Measurements from ENCODE around the gene SLC2A6. TPM values are rescaled to one million over a fixed set of nuclear protein-coding genes. Genes with fewer than 3 reads are reported as not detected.
"Not testable (repeated sequence)": the region's sequence is repeated elsewhere in the genome, so short reads cannot be mapped to it uniquely, and the experiment has no call there.

The SLC2A6 gene
- total RNA-seq, 1 donor from 2014 or later = 1.8 TPM

DNA sequence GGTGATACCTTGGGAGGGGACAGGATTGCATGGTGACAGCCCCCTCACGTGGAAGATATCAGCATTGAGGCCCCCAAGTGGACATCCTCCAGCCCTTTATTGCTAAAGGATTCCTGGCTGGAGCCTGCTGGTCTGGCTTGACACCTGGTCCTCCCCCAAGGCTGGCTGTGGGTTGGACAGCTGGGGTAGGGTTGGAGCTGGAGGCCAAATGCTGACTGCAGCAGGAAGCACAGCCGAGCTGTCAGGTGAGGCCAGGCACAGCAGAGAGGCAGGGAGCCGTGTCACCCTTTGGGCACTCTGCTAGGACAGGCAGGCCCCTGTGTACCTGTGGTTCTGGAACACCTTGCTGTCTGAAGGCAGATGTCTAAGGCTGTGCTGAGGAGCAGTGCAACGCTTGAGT lies 16.9 kb downstream of the SLC2A6 start:
- DNase-seq = no peak

DNA sequence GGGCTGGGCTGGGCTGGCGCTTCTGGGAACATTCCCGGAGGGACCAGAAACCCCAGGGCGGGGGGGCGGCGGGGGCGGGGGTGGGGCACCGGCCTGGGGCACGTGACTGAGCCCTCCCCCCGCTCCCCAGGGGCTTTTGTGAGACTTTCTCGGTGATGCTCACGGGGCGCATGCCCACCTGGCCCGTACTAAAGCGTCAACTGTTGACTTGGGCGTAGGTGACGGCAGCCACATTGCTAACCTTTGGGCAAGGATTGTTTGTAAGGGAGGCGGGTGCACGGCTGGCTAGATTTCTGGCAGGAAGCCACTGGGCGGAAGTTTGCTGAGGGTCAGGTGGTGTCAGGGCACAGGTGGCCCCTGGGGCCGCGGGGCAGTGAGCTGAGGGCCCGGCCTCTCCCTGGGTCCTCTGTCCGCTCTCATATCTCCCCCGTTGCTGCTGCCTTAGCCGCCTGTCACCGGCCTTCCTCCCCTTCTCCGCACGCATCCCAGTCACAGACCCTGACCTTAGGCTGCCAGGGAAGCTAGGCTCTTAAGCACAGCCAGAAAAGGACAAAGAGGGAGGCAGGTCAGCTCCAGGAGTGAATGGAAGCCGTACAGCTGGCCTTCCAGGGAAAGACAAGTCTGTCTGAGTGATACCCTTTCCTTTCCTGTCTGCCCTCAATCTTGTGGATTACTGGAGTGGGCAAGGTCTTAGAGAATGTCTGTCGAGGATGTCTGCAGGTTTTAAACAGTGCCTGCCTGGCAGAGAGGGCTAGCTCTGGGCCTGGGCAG lies 18.3 kb downstream of the SLC2A6 start:
- no peak for DNase-seq

DNA sequence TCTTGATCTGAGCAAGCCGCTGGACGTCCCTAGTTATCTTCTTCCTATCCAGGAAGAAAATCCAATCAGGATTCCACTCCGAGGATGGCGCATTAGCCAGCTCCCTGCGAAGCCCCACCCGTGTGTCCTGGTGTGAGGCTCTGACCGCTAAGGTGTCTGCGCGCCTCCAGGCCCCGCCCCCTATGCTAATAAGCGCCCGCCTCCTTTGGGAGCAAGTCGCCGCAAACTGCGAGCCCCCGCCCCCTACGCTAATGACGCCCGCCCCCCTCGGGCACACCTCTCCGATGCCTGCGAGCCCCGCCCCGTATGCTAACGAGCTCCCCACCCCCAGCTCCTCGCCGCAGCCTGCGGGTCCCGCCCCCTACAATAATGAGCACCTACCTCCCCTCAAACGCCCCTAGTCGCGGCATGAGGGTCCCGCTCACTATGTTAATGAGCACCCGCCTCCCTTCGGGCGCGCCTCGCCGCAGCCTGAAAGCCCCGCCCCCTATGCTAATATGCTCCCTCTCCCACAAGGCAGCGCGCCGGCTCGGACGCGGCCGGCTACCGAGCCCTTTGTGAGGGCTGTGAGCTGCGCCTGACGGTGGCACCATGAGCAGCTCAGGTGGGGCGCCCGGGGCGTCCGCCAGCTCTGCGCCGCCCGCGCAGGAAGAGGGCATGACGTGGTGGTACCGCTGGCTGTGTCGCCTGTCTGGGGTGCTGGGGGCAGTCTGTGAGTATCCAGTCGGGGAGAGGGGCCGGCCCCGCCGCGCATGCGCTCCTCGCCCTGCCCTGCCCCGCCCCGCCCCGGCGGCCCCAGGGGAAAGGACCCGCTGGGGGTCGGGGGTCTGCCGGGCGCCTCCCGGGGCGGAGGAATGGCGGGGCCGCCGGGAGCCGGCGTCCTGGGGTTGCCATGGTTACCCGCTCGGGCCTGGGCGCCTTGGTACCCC lies 19.2 kb downstream of the SLC2A6 start, which contains the start of gene CACFD1:
CACFD1 (plus strand) TSS at position 503 of the 929 bp plus-strand sequence; CDS start at position 592, 89 bp downstream.
- peak; percentile 90 for DNase-seq

DNA sequence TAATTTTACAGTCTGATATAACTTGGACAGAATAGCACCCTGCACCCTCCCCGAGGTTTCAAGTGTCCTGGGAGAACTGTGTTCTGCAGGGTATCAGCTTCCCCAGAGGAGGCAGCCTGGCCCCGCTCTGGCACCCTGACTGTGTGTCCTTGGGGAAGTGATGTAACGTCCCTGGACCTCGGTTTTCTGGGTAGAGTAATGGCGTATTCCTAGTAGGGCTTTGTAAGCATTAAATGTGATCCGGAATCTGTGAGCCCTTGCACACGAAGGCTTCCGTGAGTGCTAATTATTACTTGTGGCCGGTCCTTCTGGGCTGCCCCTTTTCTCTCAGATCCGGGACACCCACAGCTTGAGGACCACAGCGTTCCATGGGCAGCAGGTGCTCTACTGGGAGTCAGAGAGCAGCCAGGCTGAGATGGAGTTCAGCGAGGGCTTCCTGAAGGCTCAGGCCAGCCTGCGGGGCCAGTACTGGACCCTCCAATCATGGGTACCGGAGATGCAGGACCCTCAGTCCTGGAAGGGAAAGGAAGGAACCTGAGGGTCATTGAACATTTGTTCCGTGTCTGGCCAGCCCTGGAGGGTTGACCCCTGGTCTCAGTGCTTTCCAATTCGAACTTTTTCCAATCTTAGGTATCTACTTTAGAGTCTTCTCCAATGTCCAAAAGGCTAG lies 20.1 kb downstream of the SLC2A6 start:
- no peak for DNase-seq

DNA sequence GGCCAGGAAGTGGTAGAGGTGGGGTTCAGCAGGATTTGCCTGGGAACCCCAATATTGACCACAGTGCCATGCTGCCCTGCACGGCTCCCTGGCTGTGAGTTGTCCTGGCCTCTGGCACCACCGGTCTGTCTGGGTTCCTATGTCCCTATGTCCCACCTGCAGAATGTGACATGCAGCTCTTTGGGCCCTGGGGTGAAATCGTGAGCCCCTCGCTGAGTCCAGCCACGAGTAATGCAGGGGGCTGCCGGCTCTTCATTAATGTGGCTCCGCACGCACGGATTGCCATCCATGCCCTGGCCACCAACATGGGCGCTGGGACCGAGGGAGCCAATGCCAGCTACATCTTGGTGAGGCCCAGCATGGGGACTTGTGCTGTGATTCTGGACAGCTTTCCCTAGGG lies 21.2 kb downstream of the SLC2A6 start:
- no peak for DNase-seq

DNA sequence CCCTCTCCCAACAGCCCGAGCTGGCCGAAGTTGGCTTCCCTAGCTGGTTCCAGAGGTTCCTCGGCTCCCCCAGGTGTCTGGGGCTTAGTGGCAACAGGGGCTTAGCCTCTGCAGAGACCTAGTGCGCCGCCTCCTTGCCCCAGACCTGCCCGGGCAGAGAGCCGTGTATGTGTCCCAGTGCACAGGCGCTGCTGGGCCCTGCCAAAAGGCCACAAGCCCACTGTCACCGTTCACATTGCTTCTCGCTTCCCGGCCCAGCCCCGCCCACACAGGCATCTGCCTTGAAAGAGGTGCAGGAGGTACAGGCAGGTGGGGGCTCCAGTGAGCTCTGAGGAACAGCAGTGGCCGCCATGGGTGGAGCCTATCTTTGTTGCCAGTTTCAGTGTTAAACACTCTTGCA lies 21.7 kb downstream of the SLC2A6 start:
- DNase-seq = no peak

DNA sequence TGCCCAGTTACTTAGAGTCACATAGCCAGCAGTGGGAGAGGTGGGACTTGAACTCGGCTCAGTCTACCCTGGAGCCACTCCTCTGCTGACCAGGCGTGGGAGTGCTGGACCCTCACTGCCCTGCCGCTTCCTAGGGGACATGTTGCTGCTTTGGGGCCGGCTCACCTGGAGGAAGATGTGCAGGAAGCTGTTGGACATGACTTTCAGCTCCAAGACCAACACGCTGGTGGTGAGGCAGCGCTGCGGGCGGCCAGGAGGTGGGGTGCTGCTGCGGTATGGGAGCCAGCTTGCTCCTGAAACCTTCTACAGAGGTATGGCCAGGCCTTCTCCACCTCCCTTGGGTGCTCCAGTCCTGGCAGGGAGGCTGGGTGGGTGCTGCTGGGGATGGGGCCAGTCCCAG lies 22.5 kb downstream of the SLC2A6 start:
- no peak for DNase-seq

DNA sequence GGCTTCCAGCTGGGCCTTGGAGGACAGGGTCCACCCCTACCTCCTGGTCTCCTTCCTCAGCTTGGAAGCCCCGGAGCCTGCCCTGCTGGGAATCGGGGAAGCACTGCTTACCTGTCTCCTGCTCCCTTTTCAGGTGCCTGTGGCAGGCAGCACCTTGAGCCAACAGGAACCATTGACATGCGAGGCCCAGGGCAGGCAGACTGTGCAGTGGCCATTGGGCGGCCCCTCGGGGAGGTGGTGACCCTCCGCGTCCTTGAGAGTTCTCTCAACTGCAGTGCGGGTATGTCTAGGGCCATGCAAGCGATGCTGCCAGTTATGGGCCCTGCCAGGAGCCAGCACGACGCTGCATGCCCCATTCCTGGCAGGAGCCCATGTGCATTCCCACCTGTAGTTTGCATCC lies 23.0 kb downstream of the SLC2A6 start:
- DNase-seq = no peak

DNA sequence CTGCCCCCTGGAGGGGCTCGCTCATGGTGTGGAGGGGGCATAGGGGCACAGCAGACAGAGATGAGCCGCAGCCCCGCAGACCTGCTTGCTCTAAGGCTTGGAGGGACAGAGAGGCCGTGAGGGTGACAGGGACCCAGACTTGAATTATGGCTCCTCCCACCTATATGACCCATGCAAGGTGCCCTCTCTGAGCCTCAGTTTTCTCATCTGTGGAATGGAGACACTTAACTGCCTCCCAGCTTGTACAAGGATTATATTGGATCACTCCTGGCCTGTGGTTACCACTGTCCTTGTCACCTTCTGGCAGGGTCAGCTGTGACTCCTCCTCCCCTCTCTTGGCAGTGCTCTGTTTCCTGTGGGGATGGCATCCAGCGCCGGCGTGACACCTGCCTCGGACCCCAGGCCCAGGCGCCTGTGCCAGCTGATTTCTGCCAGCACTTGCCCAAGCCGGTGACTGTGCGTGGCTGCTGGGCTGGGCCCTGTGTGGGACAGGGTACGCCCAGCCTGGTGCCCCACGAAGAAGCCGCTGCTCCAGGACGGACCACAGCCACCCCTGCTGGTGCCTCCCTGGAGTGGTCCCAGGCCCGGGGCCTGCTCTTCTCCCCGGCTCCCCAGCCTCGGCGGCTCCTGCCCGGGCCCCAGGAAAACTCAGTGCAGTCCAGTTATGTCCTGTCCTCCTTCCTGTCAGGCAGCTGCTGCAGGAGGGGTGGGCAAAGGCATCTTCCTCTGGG lies 23.8 kb downstream of the SLC2A6 start:
- DNase-seq = no peak

DNA sequence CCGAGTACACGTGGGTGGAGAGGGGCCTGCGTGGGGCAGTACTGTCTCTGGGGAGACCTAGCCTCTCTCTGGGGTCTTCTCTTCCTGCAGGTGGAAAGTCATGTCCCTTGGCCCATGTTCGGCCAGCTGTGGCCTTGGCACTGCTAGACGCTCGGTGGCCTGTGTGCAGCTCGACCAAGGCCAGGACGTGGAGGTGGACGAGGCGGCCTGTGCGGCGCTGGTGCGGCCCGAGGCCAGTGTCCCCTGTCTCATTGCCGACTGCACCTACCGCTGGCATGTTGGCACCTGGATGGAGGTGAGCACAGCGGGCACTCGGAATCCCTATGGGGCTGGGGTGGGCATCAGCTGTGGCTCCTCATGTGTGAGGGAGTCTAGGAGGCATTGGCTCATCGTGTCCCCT lies 24.6 kb downstream of the SLC2A6 start:
- DNase-seq = no peak

DNA sequence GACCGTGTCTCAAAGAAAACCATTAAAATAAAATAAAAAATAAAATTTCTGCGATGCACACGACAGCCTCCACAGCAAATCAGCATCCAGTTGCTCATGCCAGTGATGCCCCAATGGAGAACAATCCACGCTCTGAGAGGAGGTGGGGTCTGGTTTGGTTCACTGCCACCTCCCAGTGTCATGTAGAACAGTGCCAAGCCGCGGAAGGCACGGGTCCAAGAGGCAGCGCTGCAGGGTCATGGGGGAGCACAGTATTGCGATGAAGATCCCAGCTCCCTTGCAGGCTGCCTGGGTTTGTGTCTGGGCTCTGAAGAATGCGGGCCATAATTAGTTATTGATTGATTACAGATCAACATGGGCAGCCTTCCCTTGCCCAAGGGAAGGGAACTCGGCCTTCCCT lies 25.2 kb downstream of the SLC2A6 start:
- no peak for DNase-seq

DNA sequence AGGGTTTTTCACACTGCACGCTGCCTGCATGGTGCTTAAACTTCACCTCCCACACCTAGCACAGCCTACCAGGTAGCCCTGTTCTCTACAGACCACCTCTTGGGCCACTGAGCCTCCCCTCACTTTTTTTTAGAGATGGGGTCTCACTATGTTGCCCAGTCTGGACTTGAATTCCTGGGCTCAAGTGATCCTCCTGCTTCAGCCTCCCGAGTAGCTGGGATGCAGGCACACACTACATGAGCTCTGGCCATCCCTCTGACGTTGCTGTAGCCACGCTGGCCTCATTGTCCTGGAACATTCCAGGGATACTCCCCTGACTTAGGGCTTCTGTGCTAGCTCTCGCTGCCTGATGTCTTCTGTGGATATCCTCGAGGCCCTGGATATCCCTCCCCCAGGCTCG lies 26.3 kb downstream of the SLC2A6 start:
- DNase-seq = no peak

DNA sequence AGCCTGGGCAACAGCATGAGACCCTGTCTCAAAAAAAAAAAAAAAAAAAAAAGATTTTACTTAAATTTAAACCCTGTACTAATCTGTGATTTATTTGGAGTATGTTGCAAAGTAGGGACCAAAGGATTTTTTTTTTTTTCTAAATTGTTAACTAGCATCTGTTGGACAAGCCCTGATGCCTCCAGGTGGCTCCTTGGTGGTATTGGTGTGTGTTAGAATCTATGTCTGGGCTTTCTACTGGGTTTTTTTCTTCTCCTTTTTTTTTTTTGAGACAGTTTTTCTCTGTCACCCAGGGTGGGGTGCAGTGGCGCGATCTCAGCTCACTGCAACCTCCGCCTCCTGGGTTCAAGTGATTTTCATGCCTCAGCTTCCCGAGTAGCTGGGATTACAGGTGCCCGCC lies 27.0 kb downstream of the SLC2A6 start:
- DNase-seq = not testable (repeated sequence)

DNA sequence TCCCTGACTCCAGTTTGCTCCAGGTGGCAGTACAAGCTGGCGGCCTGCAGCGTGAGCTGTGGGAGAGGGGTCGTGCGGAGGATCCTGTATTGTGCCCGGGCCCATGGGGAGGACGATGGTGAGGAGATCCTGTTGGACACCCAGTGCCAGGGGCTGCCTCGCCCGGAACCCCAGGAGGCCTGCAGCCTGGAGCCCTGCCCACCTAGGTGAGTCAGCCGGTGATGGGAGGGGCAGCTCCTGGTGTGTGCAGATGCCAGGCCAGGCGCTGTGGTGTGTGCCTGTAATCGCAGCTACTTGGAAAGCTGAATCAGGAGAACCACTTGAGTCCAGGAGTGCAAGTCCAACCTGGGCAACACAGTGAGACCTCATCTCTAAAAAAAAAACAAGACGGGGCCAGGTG lies 29.1 kb downstream of the SLC2A6 start:
- no peak for DNase-seq

DNA sequence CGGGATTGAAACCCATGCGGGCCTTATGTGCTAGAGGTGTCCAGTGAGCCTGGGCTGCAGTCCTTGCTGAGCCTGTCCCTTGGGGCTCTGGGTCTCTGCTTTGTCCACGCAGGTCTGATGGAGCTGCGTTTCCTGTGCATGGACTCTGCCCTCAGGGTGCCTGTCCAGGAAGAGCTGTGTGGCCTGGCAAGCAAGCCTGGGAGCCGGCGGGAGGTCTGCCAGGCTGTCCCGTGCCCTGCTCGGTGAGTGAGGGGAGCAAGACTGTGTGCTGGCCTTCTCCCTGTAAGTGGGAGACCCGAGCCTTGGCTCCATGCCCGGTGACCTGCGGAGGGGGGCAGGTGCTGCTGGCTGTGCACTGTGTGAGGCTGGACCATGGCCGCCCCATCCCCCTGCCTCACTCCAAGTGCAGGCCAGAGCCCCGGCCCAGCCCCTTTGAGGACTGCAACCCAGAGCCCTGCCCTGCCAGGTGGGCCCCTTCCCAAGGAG lies 30.4 kb downstream of the SLC2A6 start:
- no peak for DNase-seq

DNA sequence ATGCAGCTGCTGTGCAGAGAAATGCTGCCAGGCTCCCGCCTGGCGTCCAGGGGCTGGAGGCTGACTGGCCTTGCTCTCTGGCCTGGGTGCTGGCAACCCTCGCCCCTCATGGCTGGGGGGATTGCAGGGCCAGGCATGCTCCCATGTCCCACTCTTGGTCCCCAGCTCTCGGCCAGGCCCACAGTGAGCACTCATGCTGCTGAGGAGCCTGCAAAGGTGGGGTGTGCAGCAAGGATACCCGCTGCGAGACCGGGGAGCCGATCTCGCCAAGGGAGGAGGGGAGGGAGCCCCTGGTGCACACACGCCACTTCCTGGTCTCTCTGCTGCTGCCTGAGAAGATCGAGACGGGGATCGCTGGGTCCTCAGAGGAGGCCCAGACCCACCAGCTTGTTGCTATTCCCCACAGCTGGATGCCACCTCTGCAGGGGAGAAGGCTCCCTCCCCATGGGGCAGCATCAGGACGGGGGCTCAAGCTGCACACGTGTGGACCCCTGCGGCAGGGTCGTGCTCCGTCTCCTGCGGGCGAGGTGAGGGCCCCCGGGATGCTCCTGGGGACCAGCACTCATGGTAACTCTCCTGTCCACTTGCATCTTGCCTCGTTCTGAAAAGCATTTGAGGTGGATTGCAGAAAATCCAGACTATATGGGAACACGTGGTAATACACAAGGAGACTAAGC lies 33.5 kb downstream of the SLC2A6 start:
- DNase-seq = no peak

DNA sequence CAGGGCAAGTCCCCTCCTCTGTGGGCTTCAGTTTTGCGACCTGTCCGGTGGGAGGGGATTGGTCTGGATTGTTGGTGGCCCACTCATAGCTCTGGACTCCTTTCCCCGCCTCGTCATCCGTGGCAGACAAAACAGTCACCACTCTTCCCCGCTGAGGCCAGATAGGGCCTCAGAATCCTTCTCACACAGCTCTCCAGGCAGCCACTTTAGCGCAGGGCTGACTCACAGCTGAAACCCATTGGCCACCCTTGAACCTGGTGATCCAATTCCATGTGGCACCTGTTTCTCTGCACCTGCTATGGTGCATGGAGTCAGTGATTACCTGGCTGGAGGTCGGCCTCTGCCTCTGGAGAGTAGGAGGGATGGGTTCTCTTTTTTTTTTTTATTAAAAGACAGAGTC lies 34.9 kb downstream of the SLC2A6 start:
- DNase-seq = no peak

DNA sequence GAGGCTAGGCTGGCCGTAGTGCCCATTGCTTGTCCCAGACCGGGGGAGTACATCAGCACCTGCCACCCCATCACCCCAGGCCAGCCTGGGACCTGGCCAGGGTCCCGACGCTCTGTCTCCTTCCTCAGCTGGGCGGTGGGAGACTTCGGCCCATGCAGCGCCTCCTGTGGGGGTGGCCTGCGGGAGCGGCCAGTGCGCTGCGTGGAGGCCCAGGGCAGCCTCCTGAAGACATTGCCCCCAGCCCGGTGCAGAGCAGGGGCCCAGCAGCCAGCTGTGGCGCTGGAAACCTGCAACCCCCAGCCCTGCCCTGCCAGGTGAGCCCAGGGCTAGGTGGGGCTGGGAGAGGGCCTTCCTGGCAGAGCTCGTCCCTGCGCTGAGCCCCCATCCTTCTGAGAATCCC lies 35.7 kb downstream of the SLC2A6 start:
- DNase-seq = no peak

DNA sequence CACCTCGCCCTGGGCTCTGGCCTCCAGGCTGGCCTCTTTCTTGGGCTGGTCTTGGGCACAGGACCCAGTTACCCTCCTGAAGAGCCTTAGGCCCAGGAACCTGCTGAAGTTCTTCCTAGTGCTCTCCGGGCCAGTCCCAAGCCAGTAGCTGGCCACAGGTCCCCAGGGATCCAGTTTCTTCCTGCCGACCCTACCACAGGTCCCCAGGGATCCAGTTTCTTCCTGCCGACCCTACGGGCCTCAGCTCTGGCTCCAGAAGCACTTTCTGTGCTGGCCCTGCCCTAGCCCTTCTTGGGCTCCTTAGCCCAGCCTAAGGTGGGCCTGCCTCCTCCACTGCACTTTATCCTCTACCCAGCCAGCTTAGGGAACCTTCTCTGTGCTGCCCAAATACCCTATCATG lies 37.3 kb downstream of the SLC2A6 start:
- no peak for DNase-seq

DNA sequence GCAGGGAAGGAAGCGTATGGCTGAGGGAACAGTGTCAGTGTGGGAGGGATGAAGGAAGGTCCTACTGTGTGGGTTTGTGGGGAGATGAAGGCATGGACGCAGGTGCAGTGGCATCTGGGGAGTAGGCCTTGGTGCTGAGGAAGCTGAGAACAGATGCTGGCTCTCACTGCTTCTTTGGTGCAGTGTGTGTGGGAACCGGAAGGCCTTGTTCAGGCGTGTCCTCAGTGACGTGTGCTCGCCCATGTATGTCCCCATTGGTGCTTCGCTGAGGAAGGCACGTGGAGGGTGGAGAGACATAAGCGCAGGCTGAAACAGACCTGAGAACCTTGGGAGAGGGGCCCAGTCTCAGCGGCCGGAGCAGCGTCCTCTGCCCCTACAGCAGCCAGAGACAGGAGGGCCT lies 38.0 kb downstream of the SLC2A6 start:
- DNase-seq = no peak

DNA sequence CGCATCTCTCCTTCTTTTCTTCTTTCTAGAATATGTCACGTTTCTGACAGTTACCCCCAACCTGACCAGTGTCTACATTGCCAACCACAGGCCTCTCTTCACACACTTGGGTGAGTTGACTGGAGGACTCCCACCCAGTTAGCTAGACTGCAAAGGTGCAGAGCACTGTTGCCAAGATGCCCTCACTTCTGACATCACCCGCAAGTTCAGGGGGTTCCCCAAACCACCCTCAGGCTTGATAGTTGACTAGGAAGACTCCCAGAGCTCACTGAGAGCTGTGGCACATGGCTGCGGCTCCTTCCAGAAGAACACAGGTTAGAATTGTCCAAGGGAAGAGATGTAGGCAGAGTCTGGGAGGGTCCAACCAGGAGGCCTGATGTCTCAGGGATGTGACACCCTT lies 39.6 kb downstream of the SLC2A6 start:
- DNase-seq = no peak
